K562 (cell line): Measurements from ENCODE around the gene TXNL1. TPM values are rescaled to one million over a fixed set of nuclear protein-coding genes. Genes with fewer than 3 reads are reported as not detected.

Experiments
- ARID2 ChIP-seq: fragments of 450-650 bp; IDR thresholded peaks from 2 replicates; pipeline ENCODE4 v1.6.1; 2017; ENCODE audit warnings: antibody characterized with exemption, mild to moderate bottlenecking
- BDP1 ChIP-seq: IDR thresholded peaks from 3 replicates; pipeline ENCODE4 v1.6.1; 2011; ENCODE audit not compliant: insufficient read length, insufficient read depth
- CAMTA2 ChIP-seq: fragments of 250-450 bp; sonication (Bioruptor Pico); conservative IDR thresholded peaks from 2 replicates; pipeline ENCODE4 v1.5.1; 2022
- DDX20 ChIP-seq: fragments of 450-650 bp; IDR thresholded peaks from 2 replicates; pipeline ENCODE4 v1.6.1; 2016; ENCODE audit warnings: missing genetic modification characterization, low read depth, mild to moderate bottlenecking, missing compliant biosample characterization, moderate library complexity
- EZH2 ChIP-seq: IDR thresholded peaks from 2 replicates; pipeline ENCODE4 v1.6.1; 2012; ENCODE audit warnings: low read depth, mild to moderate bottlenecking, inconsistent platforms, low read length, borderline replicate concordance
- JUN ChIP-seq, 2 experiments: sonication (generic) in 1 of 2; formaldehyde crosslinking in 1 of 2; IDR thresholded peaks; 2 replicates each; pipeline versions ENCODE4 v1.6.1 to v1.8.0; 2012 to 2022; ENCODE audit warnings: borderline replicate concordance in 2 of 2, mild to moderate bottlenecking in 2 of 2, improper control_type of control experiment in 1 of 2, low read depth in 1 of 2, low read length in 1 of 2, missing genetic modification reagents in 1 of 2
- KDM5B ChIP-seq: fragments of 200-600 bp; sonication (generic); IDR thresholded peaks from 2 replicates; pipeline ENCODE4 v1.6.1; 2012; ENCODE audit warnings: low read depth, mild to moderate bottlenecking, moderate library complexity, low read length, control low read depth, inconsistent platforms; ENCODE audit not compliant: insufficient replicate concordance
- MAZ ChIP-seq, 2 experiments: fragments of 450-650 bp in 1 of 2; sonication (generic) in 1 of 2; formaldehyde crosslinking; IDR thresholded peaks in 1 of 2; conservative IDR thresholded peaks in 1 of 2; 2 replicates each; pipeline versions ENCODE4 v1.4.0 to v1.5.0; 2020; ENCODE audit warnings: mild to moderate bottlenecking in 1 of 2, missing genetic modification reagents in 1 of 2
- OTX1 ChIP-seq: fragments of 450-650 bp; formaldehyde crosslinking; IDR thresholded peaks from 2 replicates; pipeline ENCODE4 v1.4.0; 2022; ENCODE audit warnings: mild to moderate bottlenecking
- SIN3A ChIP-seq, 2 experiments: fragments of 150-350 bp in 1 of 2; IDR thresholded peaks; 2 replicates each; pipeline ENCODE4 v1.6.1; 2011 to 2016; ENCODE audit warnings: borderline replicate concordance in 2 of 2, low read depth in 2 of 2, low read length in 2 of 2, mild to moderate bottlenecking in 2 of 2, moderate library complexity in 2 of 2; ENCODE audit not compliant: control insufficient read depth in 1 of 2
- SP1 ChIP-seq: sonication (generic); formaldehyde crosslinking; IDR thresholded peaks from 2 replicates; pipeline ENCODE4 v1.8.1; 2022; ENCODE audit warnings: mild to moderate bottlenecking, missing genetic modification reagents
- ZFP36 ChIP-seq: fragments of 150-350 bp; IDR thresholded peaks from 2 replicates; pipeline ENCODE4 v1.6.1; 2018; ENCODE audit warnings: low read length, low read depth; ENCODE audit not compliant: partially characterized antibody
- ZNF41 ChIP-seq: fragments of 250-450 bp; sonication (Bioruptor Pico); conservative IDR thresholded peaks from 2 replicates; pipeline ENCODE4 v1.4.0; 2020; ENCODE audit warnings: mild to moderate bottlenecking
- ZSCAN29 ChIP-seq: fragments of 450-650 bp; IDR thresholded peaks from 2 replicates; pipeline ENCODE4 v1.6.1; 2017
- polyA plus RNA-seq, 8 experiments: library from polyadenylated mRNA; depleted of rRNA in 4 of 8; stranded (reverse) in 5 of 8; unstranded in 3 of 8; fragments of >200 nt; fragmentation: Nextera tagmentation in 2 of 8; fragmentation: Illumina TruSeq in 1 of 8; extraction: Ambion mirVana in 2 of 8; extraction: Trizol in 1 of 8; gene quantifications; 2 replicates each; pipeline versions ENCODE4 v1.2.1 to v1.2.3, GENCODE V29; 2011 to 2014; ENCODE audit warnings: inconsistent platforms in 1 of 8, missing spikeins in 1 of 8
- total RNA-seq, 7 experiments: library from RNA; depleted of rRNA in 6 of 7; stranded (reverse); fragments of >200 nt in 6 of 7; fragmentation: Illumina TruSeq in 2 of 7; extraction: Trizol in 2 of 7; gene quantifications; 2 replicates each; pipeline versions ENCODE4 v1.2.1 to v1.2.3, GENCODE V29; 2011 to 2021; ENCODE audit warnings: low replicate concordance in 1 of 7
- TF ChIP-seq, protein P1 (sequence below): sonication (generic); formaldehyde crosslinking; IDR thresholded peaks from 2 replicates; pipeline ENCODE4 v1.8.0; 2022; ENCODE audit warnings: missing genetic modification reagents, mild to moderate bottlenecking, borderline replicate concordance
- TF ChIP-seq, protein P2 (sequence below): fragments of 200-800 bp; sonication (Bioruptor generic); IDR thresholded peaks from 2 replicates; pipeline ENCODE4 v1.6.1; 2016; ENCODE audit warnings: missing genetic modification characterization, missing compliant biosample characterization
- TF ChIP-seq, protein P3 (sequence below), 2 experiments: fragments of 450-650 bp; conservative IDR thresholded peaks; 2 replicates each; pipeline ENCODE4 v1.6.1; 2017; ENCODE audit warnings: mild to moderate bottlenecking in 2 of 2, moderate library complexity in 2 of 2

Gene TXNL1
- total and polyA plus RNA-seq, 9 of the 15 experiments (the other 6 are each of a cell fraction or from before 2014, with no cell fraction given) = 45.4 to 103 (median 65.7) TPM

DNA sequence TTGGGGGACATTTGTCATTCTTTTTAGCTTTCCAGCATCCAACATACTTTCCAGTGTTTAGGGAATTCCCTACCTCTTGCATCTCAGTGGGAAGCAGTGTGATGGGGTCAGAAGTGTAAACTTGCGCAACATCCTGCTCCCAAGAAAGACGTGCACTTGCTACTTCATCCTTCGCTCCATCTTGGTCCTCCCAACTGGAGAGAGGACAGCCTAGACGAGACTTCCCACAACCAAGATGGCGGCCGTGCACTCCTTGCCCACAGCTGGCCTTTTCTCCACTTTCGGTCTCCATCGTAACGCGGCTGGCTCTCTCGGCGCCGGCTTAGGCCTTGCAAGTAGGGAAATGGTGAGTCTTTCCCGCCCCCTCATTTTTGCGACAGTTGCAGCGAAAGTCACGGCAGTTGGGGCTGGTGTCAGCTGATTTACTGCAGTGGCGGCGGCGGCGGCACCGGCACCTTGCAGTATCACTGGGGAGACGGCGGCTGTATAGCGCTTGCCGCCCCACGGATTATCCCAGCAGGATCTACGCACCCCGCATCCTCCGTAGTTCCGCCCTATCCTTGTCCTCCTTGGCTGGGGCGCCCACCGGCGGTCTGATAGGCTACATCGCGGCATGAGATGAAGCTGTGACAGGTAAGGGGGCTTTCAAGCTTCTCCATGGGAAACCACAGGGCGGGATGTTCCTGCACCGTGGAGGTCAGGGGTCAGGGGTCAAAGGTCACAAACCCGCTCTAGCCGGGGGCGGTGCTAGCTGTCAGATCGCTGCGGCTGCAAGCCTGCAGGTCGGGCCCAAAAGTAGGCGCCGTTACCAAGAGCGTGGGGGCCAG lies 12.8 kb upstream of the TXNL1 start, which contains the start of gene WDR7 (continued):
- peak in 1 of 2 experiments; percentile 91; a peak in 3 of 4 replicates for TF ChIP-seq SIN3A (IDR thresholded peaks at IDR 0.05; ENCODE audit: borderline replicate concordance in 2 of 2, control insufficient read depth in 1 of 2, low read depth in 2 of 2, low read length in 2 of 2)
- TF ChIP-seq, protein P1, sequence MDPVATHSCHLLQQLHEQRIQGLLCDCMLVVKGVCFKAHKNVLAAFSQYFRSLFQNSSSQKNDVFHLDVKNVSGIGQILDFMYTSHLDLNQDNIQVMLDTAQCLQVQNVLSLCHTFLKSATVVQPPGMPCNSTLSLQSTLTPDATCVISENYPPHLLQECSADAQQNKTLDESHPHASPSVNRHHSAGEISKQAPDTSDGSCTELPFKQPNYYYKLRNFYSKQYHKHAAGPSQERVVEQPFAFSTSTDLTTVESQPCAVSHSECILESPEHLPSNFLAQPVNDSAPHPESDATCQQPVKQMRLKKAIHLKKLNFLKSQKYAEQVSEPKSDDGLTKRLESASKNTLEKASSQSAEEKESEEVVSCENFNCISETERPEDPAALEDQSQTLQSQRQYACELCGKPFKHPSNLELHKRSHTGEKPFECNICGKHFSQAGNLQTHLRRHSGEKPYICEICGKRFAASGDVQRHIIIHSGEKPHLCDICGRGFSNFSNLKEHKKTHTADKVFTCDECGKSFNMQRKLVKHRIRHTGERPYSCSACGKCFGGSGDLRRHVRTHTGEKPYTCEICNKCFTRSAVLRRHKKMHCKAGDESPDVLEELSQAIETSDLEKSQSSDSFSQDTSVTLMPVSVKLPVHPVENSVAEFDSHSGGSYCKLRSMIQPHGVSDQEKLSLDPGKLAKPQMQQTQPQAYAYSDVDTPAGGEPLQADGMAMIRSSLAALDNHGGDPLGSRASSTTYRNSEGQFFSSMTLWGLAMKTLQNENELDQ (CRISPR knock-in tag) = no peak
- peak; percentile 76 for TF ChIP-seq SP1 (CRISPR knock-in tag)
- TF ChIP-seq OTX1 (CRISPR knock-in tag) = no peak
- no peak for TF ChIP-seq JUN (IDR thresholded peaks at IDR 0.05; ENCODE audit: borderline replicate concordance, low read depth, low read length)
- TF ChIP-seq JUN (CRISPR knock-in tag; IDR thresholded peaks at IDR 0.05; ENCODE audit: borderline replicate concordance) = no peak
- TF ChIP-seq ARID2 = no peak
- TF ChIP-seq, protein P2, sequence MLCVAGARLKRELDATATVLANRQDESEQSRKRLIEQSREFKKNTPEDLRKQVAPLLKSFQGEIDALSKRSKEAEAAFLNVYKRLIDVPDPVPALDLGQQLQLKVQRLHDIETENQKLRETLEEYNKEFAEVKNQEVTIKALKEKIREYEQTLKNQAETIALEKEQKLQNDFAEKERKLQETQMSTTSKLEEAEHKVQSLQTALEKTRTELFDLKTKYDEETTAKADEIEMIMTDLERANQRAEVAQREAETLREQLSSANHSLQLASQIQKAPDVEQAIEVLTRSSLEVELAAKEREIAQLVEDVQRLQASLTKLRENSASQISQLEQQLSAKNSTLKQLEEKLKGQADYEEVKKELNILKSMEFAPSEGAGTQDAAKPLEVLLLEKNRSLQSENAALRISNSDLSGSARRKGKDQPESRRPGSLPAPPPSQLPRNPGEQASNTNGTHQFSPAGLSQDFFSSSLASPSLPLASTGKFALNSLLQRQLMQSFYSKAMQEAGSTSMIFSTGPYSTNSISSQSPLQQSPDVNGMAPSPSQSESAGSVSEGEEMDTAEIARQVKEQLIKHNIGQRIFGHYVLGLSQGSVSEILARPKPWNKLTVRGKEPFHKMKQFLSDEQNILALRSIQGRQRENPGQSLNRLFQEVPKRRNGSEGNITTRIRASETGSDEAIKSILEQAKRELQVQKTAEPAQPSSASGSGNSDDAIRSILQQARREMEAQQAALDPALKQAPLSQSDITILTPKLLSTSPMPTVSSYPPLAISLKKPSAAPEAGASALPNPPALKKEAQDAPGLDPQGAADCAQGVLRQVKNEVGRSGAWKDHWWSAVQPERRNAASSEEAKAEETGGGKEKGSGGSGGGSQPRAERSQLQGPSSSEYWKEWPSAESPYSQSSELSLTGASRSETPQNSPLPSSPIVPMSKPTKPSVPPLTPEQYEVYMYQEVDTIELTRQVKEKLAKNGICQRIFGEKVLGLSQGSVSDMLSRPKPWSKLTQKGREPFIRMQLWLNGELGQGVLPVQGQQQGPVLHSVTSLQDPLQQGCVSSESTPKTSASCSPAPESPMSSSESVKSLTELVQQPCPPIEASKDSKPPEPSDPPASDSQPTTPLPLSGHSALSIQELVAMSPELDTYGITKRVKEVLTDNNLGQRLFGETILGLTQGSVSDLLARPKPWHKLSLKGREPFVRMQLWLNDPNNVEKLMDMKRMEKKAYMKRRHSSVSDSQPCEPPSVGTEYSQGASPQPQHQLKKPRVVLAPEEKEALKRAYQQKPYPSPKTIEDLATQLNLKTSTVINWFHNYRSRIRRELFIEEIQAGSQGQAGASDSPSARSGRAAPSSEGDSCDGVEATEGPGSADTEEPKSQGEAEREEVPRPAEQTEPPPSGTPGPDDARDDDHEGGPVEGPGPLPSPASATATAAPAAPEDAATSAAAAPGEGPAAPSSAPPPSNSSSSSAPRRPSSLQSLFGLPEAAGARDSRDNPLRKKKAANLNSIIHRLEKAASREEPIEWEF (CRISPR knock-in tag) = no peak
- TF ChIP-seq EZH2 = no peak
- TF ChIP-seq ZFP36 = no peak
- TF ChIP-seq, protein P3, sequence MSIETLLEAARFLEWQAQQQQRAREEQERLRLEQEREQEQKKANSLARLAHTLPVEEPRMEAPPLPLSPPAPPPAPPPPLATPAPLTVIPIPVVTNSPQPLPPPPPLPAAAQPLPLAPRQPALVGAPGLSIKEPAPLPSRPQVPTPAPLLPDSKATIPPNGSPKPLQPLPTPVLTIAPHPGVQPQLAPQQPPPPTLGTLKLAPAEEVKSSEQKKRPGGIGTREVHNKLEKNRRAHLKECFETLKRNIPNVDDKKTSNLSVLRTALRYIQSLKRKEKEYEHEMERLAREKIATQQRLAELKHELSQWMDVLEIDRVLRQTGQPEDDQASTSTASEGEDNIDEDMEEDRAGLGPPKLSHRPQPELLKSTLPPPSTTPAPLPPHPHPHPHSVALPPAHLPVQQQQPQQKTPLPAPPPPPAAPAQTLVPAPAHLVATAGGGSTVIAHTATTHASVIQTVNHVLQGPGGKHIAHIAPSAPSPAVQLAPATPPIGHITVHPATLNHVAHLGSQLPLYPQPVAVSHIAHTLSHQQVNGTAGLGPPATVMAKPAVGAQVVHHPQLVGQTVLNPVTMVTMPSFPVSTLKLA (conservative IDR thresholded peaks at IDR 0.05) = peak; percentile 71 to 86
- TF ChIP-seq KDM5B = no peak
- TF ChIP-seq ZNF41 = no peak
- TF ChIP-seq ZSCAN29 = no peak
- TF ChIP-seq MAZ (CRISPR knock-in tag; conservative IDR thresholded peaks at IDR 0.05 in 1 of 2, IDR thresholded peaks at IDR 0.05 in 1 of 2) = peak; percentile 43 to 55; a peak in 1 of 4 replicates
- no peak for TF ChIP-seq CAMTA2 (CRISPR knock-in tag)
- TF ChIP-seq BDP1 = no peak
- TF ChIP-seq DDX20 = no peak
